ENCODE measurements around the gene NR5A2.

DNA sequence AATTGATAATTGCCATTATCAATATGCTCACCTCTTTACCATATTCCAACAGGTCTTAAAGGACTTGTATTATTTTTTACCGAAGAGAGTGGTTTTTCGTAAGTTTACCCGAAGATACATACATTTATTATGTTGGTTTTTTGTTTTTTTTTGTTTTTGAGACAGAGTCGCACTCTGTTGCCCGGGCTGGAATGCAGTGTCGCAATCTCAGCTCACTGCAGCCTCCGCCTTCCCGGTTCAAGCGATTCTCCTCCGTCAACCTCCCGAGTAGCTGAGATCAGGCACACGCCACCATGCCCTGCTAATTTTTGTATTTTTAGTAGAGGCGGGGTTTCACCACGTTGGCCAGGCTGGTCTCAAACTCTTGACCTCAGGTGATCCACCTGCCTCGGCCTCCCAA is 30.8 kb downstream of the NR5A2 start:
- TF ChIP-seq, protein P1, sequence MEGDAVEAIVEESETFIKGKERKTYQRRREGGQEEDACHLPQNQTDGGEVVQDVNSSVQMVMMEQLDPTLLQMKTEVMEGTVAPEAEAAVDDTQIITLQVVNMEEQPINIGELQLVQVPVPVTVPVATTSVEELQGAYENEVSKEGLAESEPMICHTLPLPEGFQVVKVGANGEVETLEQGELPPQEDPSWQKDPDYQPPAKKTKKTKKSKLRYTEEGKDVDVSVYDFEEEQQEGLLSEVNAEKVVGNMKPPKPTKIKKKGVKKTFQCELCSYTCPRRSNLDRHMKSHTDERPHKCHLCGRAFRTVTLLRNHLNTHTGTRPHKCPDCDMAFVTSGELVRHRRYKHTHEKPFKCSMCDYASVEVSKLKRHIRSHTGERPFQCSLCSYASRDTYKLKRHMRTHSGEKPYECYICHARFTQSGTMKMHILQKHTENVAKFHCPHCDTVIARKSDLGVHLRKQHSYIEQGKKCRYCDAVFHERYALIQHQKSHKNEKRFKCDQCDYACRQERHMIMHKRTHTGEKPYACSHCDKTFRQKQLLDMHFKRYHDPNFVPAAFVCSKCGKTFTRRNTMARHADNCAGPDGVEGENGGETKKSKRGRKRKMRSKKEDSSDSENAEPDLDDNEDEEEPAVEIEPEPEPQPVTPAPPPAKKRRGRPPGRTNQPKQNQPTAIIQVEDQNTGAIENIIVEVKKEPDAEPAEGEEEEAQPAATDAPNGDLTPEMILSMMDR (optimal IDR thresholded peaks at IDR 0.05 in 1 of 3, IDR thresholded peaks at IDR 0.05 in 1 of 3, conservative IDR thresholded peaks at IDR 0.05 in 1 of 3; ENCODE audit: extremely low read depth in 1 of 3, insufficient read depth in 2 of 3, low read length in 3 of 3) = no peak
- TF ChIP-seq EZH2 (IDR thresholded peaks at IDR 0.05; ENCODE audit: low read length) = no peak

All from keratinocyte (primary cell).